Pons (tissue), 1 donor: ENCODE data around the gene DICER1.

Experiments used
- DNase-seq: peaks from one replicate; pipeline ENCODE4 v3.0.0-alpha.2; 2016; ENCODE audit warnings: low spot score

Gene DICER1

GRCh38 chr14:95059126-95059525 is 98.2 kb downstream of the DICER1 start:
- no peak for DNase-seq

- DNase-seq = no peak
These were observed 98.8 kb downstream of the DICER1 start for GRCh38 chr14:95058491-95058890.

GRCh38 chr14:95057851-95058250 is 99.5 kb downstream of the DICER1 start:
- DNase-seq = no peak

GRCh38 chr14:95057147-95057546 is 100.2 kb downstream of the DICER1 start:
- DNase-seq = no peak

- DNase-seq = no peak
These were observed 100.9 kb downstream of the DICER1 start for GRCh38 chr14:95056476-95056875.

- DNase-seq = no peak
These were observed 102.0 kb downstream of the DICER1 start for GRCh38 chr14:95055318-95055717.

GRCh38 chr14:95054346-95055280 is 102.7 kb downstream of the DICER1 start:
- DNase-seq = no peak

GRCh38 chr14:95052016-95052585 is 105.2 kb downstream of the DICER1 start:
- no peak for DNase-seq

GRCh38 chr14:95049952-95050351 is 107.4 kb downstream of the DICER1 start:
- DNase-seq = no peak

GRCh38 chr14:95048771-95049312 is 108.5 kb downstream of the DICER1 start:
- DNase-seq = no peak

GRCh38 chr14:95047754-95048153 is 109.6 kb downstream of the DICER1 start:
- DNase-seq = no peak

- no peak for DNase-seq
These were observed 110.3 kb downstream of the DICER1 start for GRCh38 chr14:95046711-95047681.

GRCh38 chr14:95045836-95046430 is 111.4 kb downstream of the DICER1 start:
- no peak for DNase-seq

GRCh38 chr14:95045106-95045701 is 112.1 kb downstream of the DICER1 start:
- no peak for DNase-seq

- no peak for DNase-seq
These were observed 112.7 kb downstream of the DICER1 start for GRCh38 chr14:95044463-95045105.

GRCh38 chr14:95043732-95044462 is 113.4 kb downstream of the DICER1 start:
- no peak for DNase-seq

GRCh38 chr14:95043314-95043713 is 114.0 kb downstream of the DICER1 start:
- no peak for DNase-seq

- no peak for DNase-seq
These were observed 115.8 kb downstream of the DICER1 start for GRCh38 chr14:95041477-95042020.

GRCh38 chr14:95040708-95041476 is 116.4 kb downstream of the DICER1 start:
- DNase-seq = no peak
